ENCODE results near the gene WHAMM. TPM values are rescaled to one million over a fixed set of nuclear protein-coding genes. Genes with fewer than 3 reads are reported as not detected.

WHAMM gene
- polyA plus RNA-seq, 1 donor (not counting 4 experiments of a cell fraction or from before 2014, with no cell fraction given): 4.7 TPM

DNA sequence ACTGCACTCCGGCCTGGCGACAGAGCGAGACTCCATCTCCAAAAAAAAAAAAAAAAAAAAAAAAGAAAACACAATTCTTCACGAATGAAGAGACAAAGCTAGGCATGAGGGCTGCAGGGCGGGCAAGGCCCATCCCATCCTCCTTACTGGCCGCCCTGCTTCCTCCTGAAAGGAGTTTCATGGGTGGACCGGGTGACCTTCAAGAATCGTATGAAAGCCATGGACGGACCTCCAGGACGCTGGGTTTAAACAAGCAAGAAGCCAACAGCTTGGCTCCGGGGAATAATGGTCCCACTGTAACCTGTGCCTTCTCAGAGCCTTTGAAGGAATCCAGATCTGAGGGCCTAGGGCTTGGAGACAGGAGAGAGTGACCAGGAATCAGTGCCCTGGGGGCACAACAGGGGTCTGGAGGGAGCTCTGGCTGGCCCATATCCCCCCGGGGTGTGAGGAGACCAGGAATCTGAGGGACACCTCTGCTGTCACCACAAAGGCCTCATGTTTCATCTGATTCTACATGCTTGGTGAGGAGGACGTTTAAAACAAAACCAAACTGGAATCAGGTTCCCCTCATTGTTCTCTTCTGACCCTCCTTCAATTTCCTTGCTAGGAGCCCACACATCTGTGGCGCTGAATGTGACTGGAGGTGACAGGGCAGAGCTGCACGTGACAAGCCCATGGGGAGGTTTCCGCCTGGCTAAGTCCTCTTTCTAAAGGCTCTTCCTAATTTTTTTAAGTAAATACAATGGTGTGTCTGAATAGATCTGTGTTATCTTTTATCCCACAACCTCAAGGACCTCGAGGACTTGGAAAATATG, 46.1 kb downstream of the WHAMM start:
- DNase-seq (ENCODE audit: low read depth, low spot score) (no peak), FAIRE-seq (no peak)
- no peak overlapping the region for H3K9ac ChIP-seq (ENCODE audit: control insufficient read depth, extremely low read depth, insufficient read depth, low read length)
- H3K9me1 ChIP-seq (ENCODE audit: control insufficient read depth, extremely low read depth, insufficient read depth, low read length): no peaks in the 10 kb centered on the region
- no peak overlapping the region for H3K4me2 ChIP-seq (ENCODE audit: control insufficient read depth, extremely low read depth, insufficient read depth, low read depth, low read length)
- no peaks in the 10 kb centered on the region for H3K27me3 ChIP-seq (ENCODE audit: control insufficient read depth, extremely low read depth, insufficient read depth, low read length)
- dilution Hi-C loops (cut with MboI; ENCODE audit: extremely low pct_ligation_motif_present, low sequenced_read_pairs): no loop called here
- peaks cover 2% of the 10 kb centered on the region for H3K4me1 ChIP-seq (ENCODE audit: control insufficient read depth, extremely low read depth, insufficient read depth, low read length)
- H3K79me2 ChIP-seq (ENCODE audit: control insufficient read depth, insufficient read depth, low read length): no peaks in the 10 kb centered on the region
- H3K4me3 ChIP-seq (ENCODE audit: control insufficient read depth in 2 of 3, extremely low read depth in 1 of 3, insufficient read depth in 2 of 3, low read depth in 1 of 3, low read length in 3 of 3): no peak overlapping the region
- H4K20me1 ChIP-seq (ENCODE audit: control insufficient read depth, extremely low read depth, insufficient read depth, low read length): no peaks in the 10 kb centered on the region
- TF ChIP-seq, protein P1, sequence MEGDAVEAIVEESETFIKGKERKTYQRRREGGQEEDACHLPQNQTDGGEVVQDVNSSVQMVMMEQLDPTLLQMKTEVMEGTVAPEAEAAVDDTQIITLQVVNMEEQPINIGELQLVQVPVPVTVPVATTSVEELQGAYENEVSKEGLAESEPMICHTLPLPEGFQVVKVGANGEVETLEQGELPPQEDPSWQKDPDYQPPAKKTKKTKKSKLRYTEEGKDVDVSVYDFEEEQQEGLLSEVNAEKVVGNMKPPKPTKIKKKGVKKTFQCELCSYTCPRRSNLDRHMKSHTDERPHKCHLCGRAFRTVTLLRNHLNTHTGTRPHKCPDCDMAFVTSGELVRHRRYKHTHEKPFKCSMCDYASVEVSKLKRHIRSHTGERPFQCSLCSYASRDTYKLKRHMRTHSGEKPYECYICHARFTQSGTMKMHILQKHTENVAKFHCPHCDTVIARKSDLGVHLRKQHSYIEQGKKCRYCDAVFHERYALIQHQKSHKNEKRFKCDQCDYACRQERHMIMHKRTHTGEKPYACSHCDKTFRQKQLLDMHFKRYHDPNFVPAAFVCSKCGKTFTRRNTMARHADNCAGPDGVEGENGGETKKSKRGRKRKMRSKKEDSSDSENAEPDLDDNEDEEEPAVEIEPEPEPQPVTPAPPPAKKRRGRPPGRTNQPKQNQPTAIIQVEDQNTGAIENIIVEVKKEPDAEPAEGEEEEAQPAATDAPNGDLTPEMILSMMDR (optimal IDR thresholded peaks at IDR 0.05 in 1 of 3, IDR thresholded peaks at IDR 0.05 in 1 of 3, conservative IDR thresholded peaks at IDR 0.05 in 1 of 3; ENCODE audit: extremely low read depth in 1 of 3, insufficient read depth in 2 of 3, low read length in 3 of 3): no peak
- no peak for TF ChIP-seq EZH2 (IDR thresholded peaks at IDR 0.05; ENCODE audit: low read length)
- H2AFZ ChIP-seq (ENCODE audit: control insufficient read depth, low read length): no peak overlapping the region
- H3K9me3 ChIP-seq (ENCODE audit: control insufficient read depth, low read depth, low read length): no peaks in the 10 kb centered on the region
- no peak overlapping the region for H3K27ac ChIP-seq (ENCODE audit: control insufficient read depth, insufficient read depth, low read length)
- no peaks in the 10 kb centered on the region for H3K36me3 ChIP-seq (ENCODE audit: control insufficient read depth in 2 of 2, extremely low read depth in 1 of 2, insufficient read depth in 2 of 2, low read length in 2 of 2)

DNA sequence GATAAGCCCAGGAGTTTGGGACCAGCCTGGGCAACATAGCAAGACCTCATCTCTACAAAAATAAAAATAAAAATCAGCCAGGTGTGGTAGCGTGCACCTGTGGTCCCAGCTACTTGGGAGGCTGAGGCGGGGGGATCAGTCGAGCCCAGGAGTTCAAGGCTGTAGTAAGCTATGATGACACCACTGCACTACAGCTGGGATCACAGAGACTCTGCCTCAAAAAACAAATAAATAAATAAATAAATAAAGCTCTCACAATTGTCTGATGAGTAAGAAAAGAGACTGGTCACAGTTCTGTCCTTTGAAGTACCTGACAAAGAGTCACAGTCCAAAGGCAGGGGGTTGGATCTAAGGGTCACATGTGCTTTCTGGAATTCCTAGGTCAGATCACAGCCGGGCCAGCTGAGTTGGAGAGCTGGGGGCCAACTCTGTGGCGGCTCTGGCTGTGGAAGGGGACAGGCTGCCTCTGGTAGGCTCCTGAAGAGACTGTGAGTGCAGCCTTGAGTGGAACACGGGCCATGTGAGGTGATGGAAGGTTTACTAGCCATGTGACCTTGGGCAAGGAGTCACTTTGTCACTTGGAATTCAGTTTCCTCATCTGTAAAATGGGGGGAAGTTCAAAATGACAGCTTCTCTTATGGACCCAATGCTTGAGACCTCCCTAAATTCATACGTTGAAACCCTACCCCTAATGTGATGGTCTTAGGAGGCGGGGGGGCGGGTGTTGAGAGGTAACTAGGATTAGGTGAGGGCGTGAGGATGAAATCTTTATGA, 47.2 kb downstream of the WHAMM start:
- no peaks in the 10 kb centered on the region for H3K79me2 ChIP-seq (ENCODE audit: control insufficient read depth, insufficient read depth, low read length)
- TF ChIP-seq, protein P1 (optimal IDR thresholded peaks at IDR 0.05 in 1 of 3, IDR thresholded peaks at IDR 0.05 in 1 of 3, conservative IDR thresholded peaks at IDR 0.05 in 1 of 3; ENCODE audit: extremely low read depth in 1 of 3, insufficient read depth in 2 of 3, low read length in 3 of 3): no peak
- no peak for TF ChIP-seq EZH2 (IDR thresholded peaks at IDR 0.05; ENCODE audit: low read length)
- H3K27ac ChIP-seq (ENCODE audit: control insufficient read depth, insufficient read depth, low read length): no peak overlapping the region
- H3K4me2 ChIP-seq (ENCODE audit: control insufficient read depth, extremely low read depth, insufficient read depth, low read depth, low read length): no peak overlapping the region
- FAIRE-seq (no peak), DNase-seq (ENCODE audit: low read depth, low spot score) (no peak)
- no peak overlapping the region for H3K4me3 ChIP-seq (ENCODE audit: control insufficient read depth in 2 of 3, extremely low read depth in 1 of 3, insufficient read depth in 2 of 3, low read depth in 1 of 3, low read length in 3 of 3)
- H3K27me3 ChIP-seq (ENCODE audit: control insufficient read depth, extremely low read depth, insufficient read depth, low read length): no peaks in the 10 kb centered on the region
- no peak overlapping the region for H2AFZ ChIP-seq (ENCODE audit: control insufficient read depth, low read length)
- no peak overlapping the region for H3K9ac ChIP-seq (ENCODE audit: control insufficient read depth, extremely low read depth, insufficient read depth, low read length)
- no peaks in the 10 kb centered on the region for H4K20me1 ChIP-seq (ENCODE audit: control insufficient read depth, extremely low read depth, insufficient read depth, low read length)
- H3K9me3 ChIP-seq (ENCODE audit: control insufficient read depth, low read depth, low read length): no peaks in the 10 kb centered on the region
- H3K9me1 ChIP-seq (ENCODE audit: control insufficient read depth, extremely low read depth, insufficient read depth, low read length): no peaks in the 10 kb centered on the region
- no peaks in the 10 kb centered on the region for H3K4me1 ChIP-seq (ENCODE audit: control insufficient read depth, extremely low read depth, insufficient read depth, low read length)
- H3K36me3 ChIP-seq (ENCODE audit: control insufficient read depth in 2 of 2, extremely low read depth in 1 of 2, insufficient read depth in 2 of 2, low read length in 2 of 2): no peaks in the 10 kb centered on the region
- dilution Hi-C loops (cut with MboI; ENCODE audit: extremely low pct_ligation_motif_present, low sequenced_read_pairs): no loop called here

All from keratinocyte (primary cell).